ENCODE data around the gene KNSTRN.

KNSTRN gene

GRCh38 chr15:40345867-40346578 is 36.5 kb upstream of the KNSTRN start:
- no peak for DNase-seq

GRCh38 chr15:40346579-40347558 is 35.7 kb upstream of the KNSTRN start:
- no peak for DNase-seq

GRCh38 chr15:40347559-40348473 is 34.7 kb upstream of the KNSTRN start:
- no peak for DNase-seq

GRCh38 chr15:40348474-40348870 is 34.0 kb upstream of the KNSTRN start:
- no peak for DNase-seq

GRCh38 chr15:40349163-40349562 is 33.4 kb upstream of the KNSTRN start:
- DNase-seq = no peak

GRCh38 chr15:40352281-40352901 is 30.1 kb upstream of the KNSTRN start:
- DNase-seq = no peak

GRCh38 chr15:40353697-40354096 is 28.8 kb upstream of the KNSTRN start:
- DNase-seq = no peak

GRCh38 chr15:40354408-40355171 is 27.9 kb upstream of the KNSTRN start:
- DNase-seq = no peak

GRCh38 chr15:40355976-40356585 is 26.4 kb upstream of the KNSTRN start:
- DNase-seq = no peak

- no peak for DNase-seq
These were observed 25.3 kb upstream of the KNSTRN start for GRCh38 chr15:40357246-40357645.

GRCh38 chr15:40357723-40358470 is 24.6 kb upstream of the KNSTRN start, which contains the start of gene DISP2:
DISP2 (plus strand) TSS chr15:40358219; CDS start chr15:40358322, 103 bp downstream.
- DNase-seq = peak; percentile 92

GRCh38 chr15:40358471-40359353 is 23.8 kb upstream of the KNSTRN start:
- peak; percentile 54 for DNase-seq

- DNase-seq = no peak
These were observed 22.5 kb upstream of the KNSTRN start for GRCh38 chr15:40360015-40360414.

- no peak for DNase-seq
These were observed 20.9 kb upstream of the KNSTRN start for GRCh38 chr15:40361640-40362039.

- no peak for DNase-seq
These were observed 18.9 kb upstream of the KNSTRN start for GRCh38 chr15:40363611-40364010.

- DNase-seq = no peak
These were observed 18.3 kb upstream of the KNSTRN start for GRCh38 chr15:40364251-40364650.

- no peak for DNase-seq
These were observed 17.5 kb upstream of the KNSTRN start for GRCh38 chr15:40365016-40365415.

- DNase-seq = no peak
These were observed 16.7 kb upstream of the KNSTRN start for GRCh38 chr15:40365624-40366456.

All from CD4-positive, alpha-beta T cell treated with Interleukin-6 for 4 hours (primary cell).